HG02840 (cell line): ENCODE data around the gene ATXN7L2.

Source experiments
- ATAC-seq: cut with Tn5 transposase; IDR thresholded peaks from one replicate; pipeline ENCODE4 v1.9.1; 2021; ENCODE audit warnings: mild to moderate bottlenecking, moderate library complexity, moderate number of reproducible peaks; ENCODE audit not compliant: unreplicated experiment, low FRiP score

ATXN7L2 gene

DNA sequence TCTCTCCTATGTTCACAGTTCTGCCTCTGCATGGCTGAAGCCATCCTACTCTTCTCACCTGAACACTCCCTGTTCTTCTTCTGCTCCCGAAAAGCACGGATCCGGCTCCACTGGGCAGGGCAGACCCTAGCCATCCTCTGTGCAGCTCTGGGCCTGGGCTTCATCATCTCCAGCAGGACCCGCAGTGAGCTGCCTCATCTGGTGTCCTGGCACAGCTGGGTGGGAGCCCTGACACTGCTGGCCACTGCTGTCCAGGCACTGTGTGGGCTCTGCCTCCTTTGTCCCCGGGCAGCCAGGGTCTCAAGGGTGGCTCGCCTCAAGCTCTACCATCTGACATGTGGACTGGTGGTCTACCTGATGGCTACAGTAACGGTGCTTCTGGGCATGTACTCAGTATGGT lies 12.0 kb downstream of the ATXN7L2 start:
- no peak for ATAC-seq

DNA sequence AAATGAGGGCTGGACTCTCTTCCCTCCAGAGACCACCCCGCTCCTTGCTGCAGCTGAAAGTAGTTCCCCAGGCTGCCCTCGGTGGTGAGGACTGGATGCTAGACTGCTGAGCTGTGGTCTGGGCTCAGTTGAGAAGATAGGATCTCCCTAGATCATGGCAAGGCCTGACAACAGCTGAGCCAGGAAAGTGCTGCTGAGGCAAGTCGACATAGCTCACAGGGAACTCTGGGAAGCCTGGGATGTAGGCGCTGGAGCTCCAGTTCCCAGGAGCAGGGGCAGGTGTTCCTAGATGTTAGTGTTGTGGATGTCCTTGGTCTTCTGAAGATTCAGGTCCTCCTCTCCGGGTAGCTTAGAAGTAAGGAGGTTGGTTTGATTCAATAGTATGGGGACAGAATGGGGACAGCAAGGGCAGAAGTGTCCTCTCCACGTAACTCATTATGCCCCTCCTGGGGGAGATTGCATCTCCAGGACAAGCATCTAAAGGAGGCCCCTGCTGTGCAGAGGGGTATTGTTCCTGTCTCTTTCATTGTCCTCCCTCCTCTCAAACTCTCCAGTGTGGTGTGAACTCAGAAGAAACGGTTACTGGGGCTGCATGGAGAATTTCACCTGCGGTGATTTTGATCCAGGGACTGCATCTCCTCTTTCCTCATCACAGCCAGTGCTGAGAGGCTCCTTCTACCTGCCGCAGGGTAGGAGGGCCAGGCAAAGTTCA lies 13.9 kb downstream of the ATXN7L2 start:
- ATAC-seq = no peak

DNA sequence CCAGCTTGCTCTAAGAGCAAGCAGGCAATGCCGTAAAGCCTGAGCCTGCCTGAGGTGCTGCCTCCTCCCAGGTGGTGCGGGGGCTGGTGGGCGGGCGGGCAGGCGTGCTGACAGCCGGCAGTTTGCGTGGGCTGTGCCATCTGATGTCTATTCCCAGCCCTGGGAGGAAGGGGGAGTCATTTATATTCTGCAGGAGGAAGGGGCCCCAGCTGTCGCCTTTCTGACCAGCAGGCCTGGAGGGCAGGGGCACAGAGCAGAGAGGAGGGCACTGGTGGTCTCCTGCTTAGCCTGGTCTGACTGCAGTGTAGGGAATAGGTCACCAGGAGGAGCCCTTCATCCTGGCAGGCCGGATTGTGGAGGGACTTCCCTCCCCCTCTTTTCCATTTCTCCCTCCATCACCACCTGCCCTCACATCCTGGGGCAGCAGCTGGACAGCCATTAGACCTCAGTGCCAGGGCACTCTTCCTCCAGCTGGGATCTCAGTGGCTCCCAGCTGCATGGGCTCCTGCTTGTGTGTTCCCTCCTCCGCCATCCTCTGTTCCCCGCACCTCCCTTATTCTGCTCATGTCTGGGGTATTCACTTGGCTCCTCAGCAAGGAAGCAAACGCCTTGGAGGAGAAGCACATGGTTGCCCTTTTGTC lies 14.6 kb downstream of the ATXN7L2 start:
- no peak for ATAC-seq

DNA sequence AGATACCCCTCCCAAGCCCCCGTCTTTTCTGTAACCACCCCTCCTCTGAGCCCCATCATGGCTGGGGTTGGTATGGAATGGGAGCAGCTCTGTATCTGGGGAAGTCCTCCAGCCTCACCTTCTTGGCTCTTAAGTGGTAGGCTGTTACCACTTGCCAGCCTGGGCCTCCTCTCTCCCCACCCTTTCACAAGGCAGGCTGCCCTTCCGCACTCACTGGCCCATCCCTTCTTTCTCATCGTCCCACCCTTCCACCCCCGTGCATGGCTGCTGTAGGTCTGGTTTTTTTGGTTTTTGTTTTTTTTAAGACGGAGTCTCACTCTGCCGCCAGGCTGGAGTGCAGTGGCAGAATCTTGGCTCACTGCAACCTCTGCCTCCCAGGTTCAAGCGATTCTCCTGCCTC lies 15.4 kb downstream of the ATXN7L2 start:
- ATAC-seq = no peak

DNA sequence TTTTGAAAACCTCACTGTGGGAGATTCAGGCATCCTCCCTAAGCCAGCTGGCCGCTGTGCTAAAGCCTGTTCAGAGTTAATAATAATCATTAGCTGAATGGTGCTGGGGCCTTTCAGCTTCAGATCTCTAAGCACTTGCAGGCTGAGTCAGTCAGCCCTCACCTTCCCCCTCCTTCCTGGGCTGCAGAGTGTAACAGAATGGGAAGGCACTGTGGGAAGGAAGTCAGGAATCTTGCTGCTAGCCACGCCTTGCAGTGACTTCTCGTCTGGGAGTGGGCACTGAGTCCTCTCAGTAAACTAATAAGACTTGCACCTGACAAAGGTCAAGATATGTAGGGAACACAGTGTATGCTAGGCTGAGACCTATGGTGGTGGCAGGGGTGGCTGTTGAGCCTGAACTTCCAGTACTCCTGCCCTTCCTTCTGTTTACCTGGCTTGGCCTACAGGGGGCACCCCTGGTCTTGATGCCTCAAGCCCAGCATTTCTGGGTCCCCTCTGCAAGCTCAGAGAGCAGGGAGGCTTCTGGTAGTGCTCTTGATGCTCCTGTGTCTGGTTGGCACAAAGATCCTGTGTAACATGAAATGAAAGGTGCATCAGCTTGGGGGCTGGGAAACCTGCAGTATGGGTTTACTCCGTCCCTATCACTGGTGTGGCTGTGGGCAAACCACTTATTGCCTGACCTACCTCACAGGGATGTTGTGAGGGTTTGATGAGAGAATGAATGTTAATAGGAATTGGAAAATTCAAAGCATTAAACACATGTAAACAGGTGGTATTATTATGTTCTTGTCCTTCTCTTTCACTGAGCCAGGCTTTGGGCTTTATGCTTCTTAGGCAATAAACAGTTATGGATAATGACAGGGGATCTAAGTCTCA lies 16.2 kb downstream of the ATXN7L2 start:
- ATAC-seq = no peak

DNA sequence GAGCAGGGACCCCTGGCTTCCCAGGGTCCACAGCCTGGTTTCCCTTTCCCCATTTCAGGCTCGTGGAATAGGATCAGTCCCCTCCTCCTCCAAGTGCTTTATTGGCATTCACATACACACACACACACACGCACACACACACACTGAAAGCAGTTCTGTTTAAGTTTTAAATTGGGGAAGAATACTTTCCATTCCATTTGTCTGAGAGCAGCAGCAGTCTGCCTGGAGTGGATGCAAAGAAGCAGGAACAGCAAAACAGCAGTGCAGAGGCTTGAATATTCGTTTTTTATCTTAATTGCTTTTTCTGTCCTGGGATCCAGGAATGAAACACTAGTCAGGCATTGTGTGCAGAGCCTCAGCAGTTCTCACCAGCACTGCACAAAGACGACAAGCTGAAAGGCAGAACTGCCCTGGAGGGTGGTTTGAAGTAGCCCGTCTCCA lies 17.3 kb downstream of the ATXN7L2 start:
- ATAC-seq = no peak

DNA sequence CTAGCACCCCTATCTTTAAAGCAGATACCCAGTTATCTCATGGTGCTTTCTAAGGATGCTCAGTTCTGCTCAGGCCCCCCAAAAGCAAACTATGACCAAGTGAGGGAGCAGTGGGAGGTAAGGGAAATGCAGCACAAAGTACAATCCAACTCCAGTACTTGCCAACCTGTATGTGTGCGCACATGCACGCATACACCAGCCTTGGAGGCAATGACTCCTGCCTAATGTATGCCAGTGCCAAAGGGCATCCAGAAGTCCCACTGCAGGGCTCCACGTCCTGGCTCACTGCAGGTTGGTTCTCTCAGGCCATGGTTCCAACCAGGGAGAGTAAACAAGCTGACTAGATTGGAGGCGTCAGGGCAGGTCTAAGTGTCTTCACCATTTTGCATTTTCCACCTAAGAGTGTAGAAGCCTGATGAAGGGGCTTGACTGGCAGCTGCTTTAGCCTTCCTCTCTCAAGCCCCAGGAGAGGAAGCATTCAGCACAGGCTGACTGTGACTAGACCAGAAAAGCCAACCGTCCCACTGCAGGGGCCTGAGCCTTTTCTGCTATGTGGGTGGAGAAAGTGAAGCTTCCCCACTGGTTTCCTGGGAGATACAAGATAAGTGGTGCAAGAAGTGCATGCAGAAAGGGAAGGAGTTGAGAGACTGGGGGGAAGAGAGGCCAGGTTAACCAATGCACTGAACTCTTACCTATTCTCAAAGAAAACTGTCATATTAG lies 18.1 kb downstream of the ATXN7L2 start:
- ATAC-seq = no peak

DNA sequence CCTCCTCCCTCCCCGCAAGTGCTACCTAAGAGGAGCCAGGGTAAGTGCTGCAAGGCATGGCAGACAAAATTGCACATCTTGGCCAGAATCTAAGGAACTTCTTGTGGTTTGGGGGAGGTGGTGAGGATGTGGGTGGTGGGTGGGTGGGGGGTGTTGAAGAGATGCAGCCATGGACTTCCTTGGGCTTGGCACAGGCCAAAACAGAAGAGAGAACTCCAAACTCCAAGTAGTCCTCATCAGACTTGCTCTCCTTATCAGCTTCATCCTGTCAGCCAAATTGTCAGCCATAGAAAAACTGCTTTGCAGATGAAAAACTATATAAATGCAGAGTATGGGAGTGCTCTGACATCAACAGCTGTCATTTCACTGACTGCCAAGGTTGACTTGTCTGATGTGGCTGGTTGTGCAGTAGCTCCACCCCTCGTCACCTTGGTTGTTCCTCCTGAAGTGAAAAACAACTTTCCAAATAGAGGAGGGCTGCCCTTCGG lies 18.7 kb downstream of the ATXN7L2 start:
- no peak for ATAC-seq

DNA sequence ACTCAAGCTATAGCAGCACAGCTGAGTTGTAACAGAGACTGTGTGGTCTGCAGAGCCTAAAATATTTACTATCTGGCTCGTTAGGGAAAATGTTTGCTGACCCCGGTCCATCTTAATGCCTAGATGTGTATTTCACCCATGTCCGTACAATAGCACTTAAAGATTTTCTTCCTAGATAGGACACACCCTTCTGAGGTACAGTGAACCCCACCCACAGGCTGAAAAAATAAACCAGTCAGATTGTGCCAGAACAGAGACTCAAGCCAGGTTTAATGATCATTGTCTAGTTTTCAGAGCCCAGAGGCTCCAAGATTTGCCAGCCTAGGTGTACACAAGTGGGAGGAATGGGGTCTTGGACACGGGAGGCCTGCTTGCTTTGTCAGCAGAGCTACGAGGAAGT lies 20.2 kb downstream of the ATXN7L2 start:
- no peak for ATAC-seq

DNA sequence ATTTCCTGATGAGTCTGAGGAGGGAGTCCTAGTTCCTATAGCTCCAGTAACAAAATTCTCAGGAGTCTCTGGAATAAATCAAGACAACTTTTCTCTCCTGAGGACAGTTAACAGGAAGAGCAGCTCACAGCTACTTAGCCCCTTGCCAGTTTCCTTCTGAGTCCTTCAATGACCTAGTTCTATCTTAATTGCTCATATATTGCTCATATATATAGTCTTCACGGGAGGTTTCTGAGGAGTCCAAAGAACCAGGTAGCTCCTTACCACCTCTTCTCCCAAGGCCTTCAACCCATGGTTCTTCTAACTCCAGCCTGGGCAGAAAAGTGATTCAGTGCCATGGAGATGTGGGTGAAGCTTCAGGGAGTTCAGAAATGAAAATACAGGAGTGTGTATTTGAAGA lies 21.3 kb downstream of the ATXN7L2 start:
- ATAC-seq = no peak

DNA sequence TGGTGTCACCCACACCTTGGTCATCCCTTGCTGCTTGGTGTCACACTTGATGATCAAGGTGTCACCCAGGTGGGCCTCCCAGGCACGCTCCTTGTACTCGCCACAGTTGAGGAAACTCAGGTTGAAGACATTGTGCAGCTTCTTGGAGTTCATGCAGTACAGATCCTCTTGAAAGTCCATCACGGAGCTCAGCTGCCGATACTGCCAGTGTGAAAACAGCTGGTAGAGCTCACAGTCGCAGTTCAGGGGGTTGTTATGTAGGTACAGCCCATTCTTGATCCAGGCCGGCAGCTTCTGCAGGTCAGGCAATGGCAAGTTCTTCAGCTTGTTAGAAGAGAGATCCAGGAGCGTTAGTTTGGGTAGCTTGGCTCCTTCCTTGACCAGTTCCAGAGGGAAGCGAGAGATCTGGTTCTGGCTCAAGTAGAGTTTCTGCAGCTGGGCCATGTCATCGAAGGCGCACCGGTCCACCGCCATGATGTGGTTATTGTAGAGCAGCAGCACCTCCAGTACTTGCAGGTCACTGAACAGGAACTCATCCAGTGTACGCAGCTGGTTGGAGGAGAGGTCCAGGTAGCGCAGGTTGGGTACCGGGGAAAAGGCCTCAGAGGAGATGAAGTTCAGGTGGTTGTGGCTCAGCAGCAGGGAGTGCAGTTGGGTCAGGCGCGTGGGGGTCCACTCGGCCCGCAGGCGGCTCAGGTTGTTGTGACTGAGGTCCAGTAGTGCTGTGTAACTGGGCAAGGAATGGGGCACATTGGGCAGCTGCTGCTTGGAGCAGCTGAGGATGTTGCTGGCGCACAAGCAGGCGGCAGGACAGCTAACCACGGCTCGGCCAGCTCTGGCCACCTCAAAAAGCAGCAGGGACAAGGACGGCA lies 24.5 kb downstream of the ATXN7L2 start:
- no peak for ATAC-seq

DNA sequence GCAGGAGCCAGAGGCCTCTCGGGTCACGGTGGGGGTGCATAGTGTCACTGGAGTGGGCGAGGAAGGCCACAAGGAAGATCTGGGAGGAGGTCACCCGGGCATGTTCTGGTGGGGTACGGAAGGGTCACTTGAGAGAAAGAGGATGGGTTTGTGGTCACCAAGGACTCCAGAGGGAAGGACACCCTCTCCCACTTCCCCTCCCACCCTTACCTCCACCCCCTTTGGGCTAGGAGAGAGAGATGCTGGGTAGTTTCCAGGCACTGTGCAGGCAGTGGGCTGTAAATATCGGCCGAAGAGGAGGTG lies 25.1 kb downstream of the ATXN7L2 start:
- ATAC-seq = no peak

DNA sequence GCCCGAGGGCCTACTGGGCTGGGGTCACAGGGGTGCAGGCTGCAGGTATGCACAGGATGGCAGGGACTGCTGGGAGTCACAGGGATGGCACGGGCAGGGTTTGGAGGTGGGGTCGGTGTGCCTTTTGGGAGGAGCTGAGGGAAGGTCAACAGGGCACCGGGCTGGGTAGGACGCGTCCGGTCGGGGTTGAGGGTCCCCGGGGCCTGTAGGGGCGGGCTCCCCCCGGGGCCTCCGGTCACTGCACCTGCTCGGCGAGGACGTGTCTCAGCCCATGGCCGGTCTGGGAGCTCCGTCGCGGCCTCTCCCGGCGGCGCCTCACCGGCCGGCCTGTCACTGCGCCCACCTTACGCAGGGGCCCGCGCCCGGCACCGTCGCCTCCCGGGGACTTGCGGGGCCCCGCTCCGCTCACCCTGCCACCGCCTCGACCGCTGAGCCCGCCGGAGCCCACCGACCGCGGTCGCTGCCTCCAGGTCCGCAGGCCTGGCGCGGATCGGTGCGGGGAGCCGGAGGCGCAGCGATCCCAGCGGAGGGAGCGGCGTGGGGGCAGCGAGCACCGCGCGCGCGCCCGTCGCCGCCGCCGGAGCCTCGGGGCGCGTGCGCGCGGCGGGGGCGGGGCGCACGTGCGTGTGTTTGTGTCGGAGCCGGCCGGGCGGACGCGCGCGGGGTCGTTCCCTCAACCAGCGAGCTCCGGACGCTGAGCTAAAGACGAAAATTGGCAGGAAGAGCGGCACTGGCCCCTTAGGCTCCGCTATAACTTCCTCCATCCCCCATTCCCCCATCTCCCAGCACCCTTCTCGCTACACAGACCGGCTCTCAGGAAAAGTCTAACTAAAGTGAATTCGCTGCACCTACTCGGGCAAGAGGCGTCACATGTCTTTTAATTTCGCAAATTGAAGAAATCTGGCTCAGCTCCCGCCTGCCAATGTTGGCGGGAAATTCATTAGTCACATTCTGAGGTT lies 25.8 kb downstream of the ATXN7L2 start, which contains the start of gene AMIGO1:
AMIGO1 (minus strand) TSS at position 552 of the 959 bp plus-strand sequence. CDS start 815 bp downstream, outside the sequence.
- ATAC-seq = no peak

DNA sequence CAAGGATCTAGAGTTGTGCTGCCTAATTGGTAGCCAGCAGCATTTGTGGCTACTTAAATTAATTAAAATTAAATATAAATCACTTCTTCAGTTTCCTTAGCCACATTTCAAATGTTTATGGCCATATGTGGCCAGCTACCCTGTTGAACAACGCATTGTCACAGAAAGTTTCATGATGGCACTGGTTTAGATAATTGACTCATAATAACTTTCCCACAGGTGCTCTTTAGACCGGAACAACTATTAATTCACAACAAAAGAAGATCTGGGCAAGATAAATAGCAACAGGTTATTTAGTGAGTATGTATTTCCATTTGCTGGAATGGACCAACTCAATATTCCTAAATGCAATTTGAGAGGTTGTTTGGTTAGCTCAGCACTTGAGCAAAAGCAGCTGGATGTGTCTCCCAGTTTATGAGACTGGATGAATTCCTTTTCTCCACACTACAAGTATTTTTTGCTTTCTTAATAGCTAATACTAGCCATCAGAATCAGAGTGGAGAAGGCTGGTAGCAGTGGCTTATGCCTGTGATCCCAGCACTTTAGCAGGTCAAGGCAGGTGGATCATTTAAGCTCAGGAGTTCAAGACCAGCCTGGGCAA lies 29.5 kb downstream of the ATXN7L2 start:
- no peak for ATAC-seq

DNA sequence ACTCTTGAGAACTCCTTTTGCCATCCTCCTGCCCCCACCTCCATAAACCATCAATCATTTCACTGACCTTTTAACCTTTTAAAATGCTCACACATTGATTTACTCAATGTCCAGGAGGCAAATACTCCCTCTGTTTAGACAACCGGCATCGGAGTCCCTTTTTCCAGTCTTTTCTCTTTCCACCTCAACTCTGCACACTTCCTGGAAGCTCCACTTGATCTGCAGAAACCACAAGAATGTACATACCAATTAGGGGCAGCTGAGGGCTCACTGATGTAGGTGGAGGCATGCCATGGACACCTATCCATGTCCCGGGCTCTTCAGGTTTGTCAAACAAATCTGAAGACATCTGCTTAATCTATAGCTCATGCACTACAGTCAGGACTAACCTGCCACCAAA lies 31.1 kb downstream of the ATXN7L2 start:
- ATAC-seq = no peak

DNA sequence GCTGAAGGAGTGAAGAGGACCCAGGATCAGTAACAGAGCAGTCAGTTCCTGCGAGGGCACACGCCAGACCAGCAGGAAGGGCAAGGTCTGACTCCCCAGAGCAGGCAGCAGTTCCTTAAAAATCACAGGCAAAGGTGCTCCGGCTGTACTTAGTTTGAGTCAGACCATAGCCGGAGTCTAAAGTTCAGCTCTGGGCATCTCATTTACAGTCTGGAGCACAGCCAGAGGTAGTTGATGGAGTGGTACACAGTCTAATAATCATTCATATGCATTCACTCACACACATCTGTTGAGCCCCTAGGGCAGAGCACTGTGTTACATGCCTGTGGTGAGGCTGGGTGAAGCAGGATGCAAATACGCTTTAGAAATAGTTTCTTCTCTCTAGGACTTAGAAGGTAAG lies 33.2 kb downstream of the ATXN7L2 start:
- no peak for ATAC-seq

DNA sequence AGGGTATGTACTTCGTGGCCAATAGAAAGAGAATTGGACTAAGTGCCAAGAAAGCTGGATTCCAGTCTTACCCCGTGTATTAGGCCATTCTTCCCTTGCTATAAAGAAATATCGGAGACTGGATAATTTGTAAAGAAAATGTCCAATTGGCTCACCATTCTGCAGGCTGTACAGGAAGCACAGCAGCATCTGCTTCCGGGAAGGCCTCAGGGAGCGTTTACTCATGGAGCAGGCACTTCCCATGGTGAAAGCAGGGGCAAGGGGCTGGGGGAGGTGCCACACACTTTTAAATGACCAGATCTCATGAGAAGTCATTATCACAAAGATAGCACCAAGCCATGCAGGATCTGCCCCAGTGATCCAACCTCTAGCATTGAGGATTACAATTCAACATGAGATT lies 33.6 kb downstream of the ATXN7L2 start:
- ATAC-seq = no peak
